ENCODE data around the gene GABARAP. TPM values are rescaled to one million over a fixed set of nuclear protein-coding genes. Genes with fewer than 3 reads are reported as not detected.

GABARAP gene
- total RNA-seq, 1 experiment from 2014 or later = 188 TPM

DNA sequence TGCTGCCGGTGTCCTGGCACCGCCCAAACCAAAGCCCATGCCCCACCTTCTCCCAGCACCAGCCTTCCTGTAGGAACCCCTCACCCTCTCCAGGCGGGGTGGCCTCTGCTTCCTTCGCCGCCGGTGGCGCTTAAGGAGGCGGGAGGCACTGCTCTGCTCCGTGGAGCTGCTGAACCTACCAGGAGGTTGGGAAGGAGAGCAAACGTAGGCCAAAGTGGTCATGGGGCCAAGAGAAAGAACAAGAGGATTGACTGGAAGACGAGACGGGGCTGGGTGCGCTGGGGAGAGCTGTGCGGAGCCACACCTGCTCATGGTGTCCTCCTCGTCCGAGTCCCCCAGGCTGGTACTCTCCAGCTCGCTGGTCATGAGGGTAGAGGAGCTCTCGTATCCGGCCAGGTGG is 12.7 kb downstream of the GABARAP start:
- H3K27me3 Mint-ChIP-seq (ENCODE audit: unreplicated experiment) = no peaks in the 10 kb centered on the region
- peaks cover 55% of the 10 kb centered on the region for H3K36me3 Mint-ChIP-seq (ENCODE audit: insufficient read depth, unreplicated experiment)
- TF ChIP-seq, protein P1, sequence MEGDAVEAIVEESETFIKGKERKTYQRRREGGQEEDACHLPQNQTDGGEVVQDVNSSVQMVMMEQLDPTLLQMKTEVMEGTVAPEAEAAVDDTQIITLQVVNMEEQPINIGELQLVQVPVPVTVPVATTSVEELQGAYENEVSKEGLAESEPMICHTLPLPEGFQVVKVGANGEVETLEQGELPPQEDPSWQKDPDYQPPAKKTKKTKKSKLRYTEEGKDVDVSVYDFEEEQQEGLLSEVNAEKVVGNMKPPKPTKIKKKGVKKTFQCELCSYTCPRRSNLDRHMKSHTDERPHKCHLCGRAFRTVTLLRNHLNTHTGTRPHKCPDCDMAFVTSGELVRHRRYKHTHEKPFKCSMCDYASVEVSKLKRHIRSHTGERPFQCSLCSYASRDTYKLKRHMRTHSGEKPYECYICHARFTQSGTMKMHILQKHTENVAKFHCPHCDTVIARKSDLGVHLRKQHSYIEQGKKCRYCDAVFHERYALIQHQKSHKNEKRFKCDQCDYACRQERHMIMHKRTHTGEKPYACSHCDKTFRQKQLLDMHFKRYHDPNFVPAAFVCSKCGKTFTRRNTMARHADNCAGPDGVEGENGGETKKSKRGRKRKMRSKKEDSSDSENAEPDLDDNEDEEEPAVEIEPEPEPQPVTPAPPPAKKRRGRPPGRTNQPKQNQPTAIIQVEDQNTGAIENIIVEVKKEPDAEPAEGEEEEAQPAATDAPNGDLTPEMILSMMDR (IDR thresholded peaks at IDR 0.05; ENCODE audit: unreplicated experiment) = no peak
- CTCF ChIA-PET = no interaction called here
- peak overlapping the region; percentile 29 for H3K27ac Mint-ChIP-seq (ENCODE audit: unreplicated experiment)
- H3K9me3 Mint-ChIP-seq (ENCODE audit: low read depth, unreplicated experiment) = no peaks in the 10 kb centered on the region
- no peak for DNase-seq
- intact Hi-C loops (cut with micrococcal nuclease; ENCODE audit: unreplicated experiment) = no loop called here
- no peak overlapping the region for H3K4me3 Mint-ChIP-seq (ENCODE audit: low read depth, unreplicated experiment)
- BruUV-seq (replicated peaks) = no TSS peak
- H3K4me1 Mint-ChIP-seq (ENCODE audit: low read depth, unreplicated experiment) = peaks cover 17% of the 10 kb centered on the region

DNA sequence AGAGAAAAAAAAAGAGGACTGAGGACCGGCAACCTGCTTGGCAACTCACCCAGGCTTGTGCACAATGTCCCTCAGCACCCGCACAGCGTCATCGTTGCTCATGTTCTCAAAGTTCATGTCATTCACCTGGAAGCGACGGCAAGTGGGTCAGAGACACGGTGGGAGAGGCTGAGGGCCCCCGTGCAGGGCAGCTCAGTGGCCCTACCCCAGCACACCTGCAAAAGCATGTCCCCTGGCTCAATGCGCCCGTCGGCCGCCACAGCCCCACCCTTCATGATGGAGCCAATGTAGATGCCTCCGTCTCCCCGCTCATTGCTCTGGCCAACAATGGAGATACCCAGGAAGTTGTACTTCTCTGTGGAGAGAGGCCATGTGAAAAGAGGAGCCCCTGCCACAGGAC is 13.3 kb downstream of the GABARAP start:
- intact Hi-C loops (cut with micrococcal nuclease; ENCODE audit: unreplicated experiment) = no loop called here
- TF ChIP-seq, protein P1 (IDR thresholded peaks at IDR 0.05; ENCODE audit: unreplicated experiment) = no peak
- Mint-ChIP-seq H3K4me1 (ENCODE audit: low read depth, unreplicated experiment) (peaks cover 17% of the 10 kb centered on the region), H3K27ac (ENCODE audit: unreplicated experiment) (no peak overlapping the region), H3K27me3 (ENCODE audit: unreplicated experiment) (no peaks in the 10 kb centered on the region), H3K36me3 (ENCODE audit: insufficient read depth, unreplicated experiment) (peaks cover 51% of the 10 kb centered on the region), H3K9me3 (ENCODE audit: low read depth, unreplicated experiment) (no peaks in the 10 kb centered on the region), H3K4me3 (ENCODE audit: low read depth, unreplicated experiment) (no peak overlapping the region)
- no peak for DNase-seq
- CTCF ChIA-PET = no interaction called here
- no TSS peak for BruUV-seq (replicated peaks)

DNA sequence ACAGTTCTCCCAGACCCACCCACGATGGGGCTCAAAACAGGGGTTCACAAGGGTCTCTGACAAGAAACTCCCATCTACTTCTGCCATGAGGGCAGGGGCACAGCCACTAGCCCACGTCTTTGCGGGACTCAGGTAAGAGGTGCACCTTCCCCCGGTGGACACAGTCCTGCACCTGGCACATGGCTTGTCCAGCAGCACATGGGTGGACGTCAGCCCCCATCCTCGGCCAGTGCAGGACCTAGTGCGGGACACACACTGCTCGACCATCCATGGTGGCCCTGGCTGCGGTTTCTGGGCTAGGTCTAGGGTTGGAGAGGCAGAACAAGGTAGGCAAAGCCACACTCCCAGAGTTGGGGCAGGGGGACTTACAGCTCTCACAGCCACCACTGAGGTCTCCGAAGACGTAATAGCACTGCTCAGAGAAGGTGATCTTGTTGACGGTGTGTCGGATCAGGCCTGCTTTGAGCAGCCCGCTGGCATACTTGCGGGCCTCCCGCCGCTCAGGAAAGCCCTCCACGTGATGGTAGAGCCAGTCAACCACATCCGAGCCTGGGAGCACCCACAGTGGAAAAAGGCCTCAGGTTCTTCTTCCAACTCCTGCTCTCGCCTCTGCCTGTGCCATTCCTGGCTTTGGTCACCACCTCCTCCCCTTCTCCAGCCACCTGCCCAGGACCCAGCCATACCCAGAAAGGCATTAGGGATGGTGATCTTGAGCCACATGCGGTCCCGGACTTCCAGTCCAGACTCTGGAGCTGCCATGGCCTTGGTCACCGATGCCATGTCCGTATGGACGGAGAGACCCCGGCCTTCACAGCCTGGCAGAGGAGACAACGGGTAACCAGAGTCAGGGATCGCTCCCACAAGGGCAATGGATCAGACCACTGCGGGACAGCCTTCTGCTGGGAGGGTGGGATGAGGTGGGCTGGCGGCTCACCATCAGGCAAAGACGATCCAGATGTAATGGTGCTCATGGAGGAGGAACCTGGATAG is 15.2 kb downstream of the GABARAP start:
- Mint-ChIP-seq H3K4me1 (ENCODE audit: low read depth, unreplicated experiment) (peaks cover 11% of the 10 kb centered on the region), H3K9me3 (ENCODE audit: low read depth, unreplicated experiment) (no peaks in the 10 kb centered on the region), H3K36me3 (ENCODE audit: insufficient read depth, unreplicated experiment) (peaks cover 49% of the 10 kb centered on the region), H3K27ac (ENCODE audit: unreplicated experiment) (no peak overlapping the region), H3K27me3 (ENCODE audit: unreplicated experiment) (no peaks in the 10 kb centered on the region), H3K4me3 (ENCODE audit: low read depth, unreplicated experiment) (no peak overlapping the region)
- BruUV-seq (replicated peaks) = no TSS peak
- DNase-seq = no peak
- CTCF ChIA-PET = no interaction called here
- TF ChIP-seq, protein P1 (IDR thresholded peaks at IDR 0.05; ENCODE audit: unreplicated experiment) = no peak
- intact Hi-C loops (cut with micrococcal nuclease; ENCODE audit: unreplicated experiment) = no loop called here

DNA sequence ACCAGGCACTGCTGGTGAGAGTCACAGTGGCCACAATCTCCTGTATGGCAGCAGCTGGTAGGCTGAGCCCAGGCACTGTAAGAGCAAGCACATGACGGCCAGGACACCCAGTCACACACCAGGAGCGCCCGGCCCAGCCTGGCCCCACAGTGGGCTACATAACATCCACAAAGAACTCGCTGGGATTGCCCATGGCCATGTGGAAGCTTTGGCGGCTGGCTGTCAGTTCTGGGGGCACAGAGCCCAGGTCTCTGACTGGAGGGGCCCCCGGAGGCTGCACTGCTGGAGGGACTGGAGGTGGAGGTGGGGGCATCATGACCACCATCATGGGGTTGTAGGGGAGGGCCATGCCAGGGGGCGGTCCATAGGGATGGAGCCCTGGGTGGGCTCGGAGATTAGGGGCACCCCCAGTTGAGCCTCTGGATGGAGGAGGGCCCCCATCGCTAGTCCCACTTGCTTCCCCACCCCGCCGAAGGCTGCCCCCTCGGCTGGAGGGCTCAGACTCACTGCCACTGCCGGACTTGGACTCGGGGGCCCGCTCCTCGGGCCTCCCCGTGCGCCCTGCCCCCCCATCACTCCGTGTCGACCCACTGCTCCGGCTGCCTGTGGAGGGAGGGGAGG is 16.4 kb downstream of the GABARAP start:
- BruUV-seq (replicated peaks) = no TSS peak
- H3K27me3 Mint-ChIP-seq (ENCODE audit: unreplicated experiment) = no peaks in the 10 kb centered on the region
- intact Hi-C loops (cut with micrococcal nuclease; ENCODE audit: unreplicated experiment) = no loop called here
- no peak overlapping the region for H3K4me3 Mint-ChIP-seq (ENCODE audit: low read depth, unreplicated experiment)
- H3K9me3 Mint-ChIP-seq (ENCODE audit: low read depth, unreplicated experiment) = no peaks in the 10 kb centered on the region
- no peak for DNase-seq
- H3K4me1 Mint-ChIP-seq (ENCODE audit: low read depth, unreplicated experiment) = peaks cover 4% of the 10 kb centered on the region
- H3K36me3 Mint-ChIP-seq (ENCODE audit: insufficient read depth, unreplicated experiment) = peaks cover 56% of the 10 kb centered on the region
- no peak overlapping the region for H3K27ac Mint-ChIP-seq (ENCODE audit: unreplicated experiment)
- TF ChIP-seq, protein P1 (IDR thresholded peaks at IDR 0.05; ENCODE audit: unreplicated experiment) = no peak
- CTCF ChIA-PET = no interaction called here

All from Calu3 (cell line).